ENCODE data around the gene TCP1. TPM values are rescaled to one million over a fixed set of nuclear protein-coding genes. Genes with fewer than 3 reads are reported as not detected.

The TCP1 gene
- total and polyA plus RNA-seq, 2 of the 8 experiments (the other 6 are each of a cell fraction or from before 2014, with no cell fraction given) = 117 to 348 TPM

GRCh38 chr6:159746759-159747158 lies 42.6 kb downstream of the TCP1 start:
- TF ChIP-seq ASH2L (IDR thresholded peaks at IDR 0.05; ENCODE audit: low read length) (no peak), KDM5A (IDR thresholded peaks at IDR 0.05; ENCODE audit: low read length) (no peak), ATF3 (IDR thresholded peaks at IDR 0.05; ENCODE audit: insufficient read depth, low read depth, low read length) (no peak)
- H3K56ac ChIP-seq (replicated peaks; ENCODE audit: insufficient read length, low read depth, low read length) = no peak overlapping the region
- H3K9ac ChIP-seq (replicated peaks in 1 of 4; ENCODE audit: extremely low read depth in 1 of 4, low read depth in 3 of 4, low read length in 3 of 4) = no peak overlapping the region
- ChIA-PET CTCF (ENCODE audit: partially characterized antibody) (interaction anchor here (1.9 kb wide), 1 partner anchor 9 kb away, joined by 4 read pairs; no protein-coding TSS in a partner anchor), POLR2A (ENCODE audit: partially characterized antibody) (interaction anchor here (1.4 to 2.0 kb wide), 4 partner anchors 10 to 20 kb away, joined by 4 to 5 read pairs (median 4); partner anchors contain the start of gene WTAP)
- no peak overlapping the region for H3K18ac ChIP-seq (ENCODE audit: extremely low read depth, low read length)
- no peak overlapping the region for H4K91ac ChIP-seq (replicated peaks; ENCODE audit: insufficient read length, low read length)
- H3K27me3 ChIP-seq (replicated peaks in 1 of 4; ENCODE audit: control insufficient read depth in 3 of 4, extremely low read depth in 1 of 4, insufficient read depth in 3 of 4, low read length in 3 of 4) = no peaks in the 10 kb centered on the region
- no peak overlapping the region for H3K14ac ChIP-seq (ENCODE audit: insufficient read length)
- peaks cover 26 to 89% (median 78%) of the 10 kb centered on the region in 4 experiments for H3K36me3 ChIP-seq (ENCODE audit: control insufficient read depth in 2 of 4, insufficient read depth in 4 of 4, low read length in 3 of 4)
- H3K23me2 ChIP-seq (ENCODE audit: low read depth, low read length) = no peaks in the 10 kb centered on the region
- H4K5ac ChIP-seq (ENCODE audit: insufficient read length, low read depth, low read length) = no peak overlapping the region
- H3K4me3 ChIP-seq (ENCODE audit: extremely low read depth in 1 of 4, insufficient read depth in 2 of 4, low read depth in 3 of 4, low read length in 4 of 4) = no peak overlapping the region
- H3K27ac ChIP-seq (ENCODE audit: low read depth, low read length) = no peak overlapping the region
- H2BK20ac ChIP-seq (ENCODE audit: low read length) = no peak overlapping the region
- no peak overlapping the region for H2AFZ ChIP-seq (ENCODE audit: low read length)
- no peak overlapping the region for H2BK12ac ChIP-seq (ENCODE audit: low read depth, low read length)
- H2BK120ac ChIP-seq (replicated peaks; ENCODE audit: low read depth, low read length) = no peak overlapping the region
- H3K9me3 ChIP-seq (ENCODE audit: insufficient read depth in 2 of 2, low read depth in 1 of 2, low read length in 1 of 2) = no peaks in the 10 kb centered on the region
- FAIRE-seq = no peak
- no peak overlapping the region for H3K23ac ChIP-seq (ENCODE audit: insufficient read length)
- no peak for DNase-seq (ENCODE audit: low read depth in 1 of 2, low spot score in 2 of 2)
- 100% methylated on average over 1 of the region's 1 CpG; no CpG with 5 or more reads in 1 of the 2 experiments for WGBS, 2 experiments (ENCODE audit: extremely low coverage in 1 of 2, insufficient coverage in 1 of 2, insufficient read length in 1 of 2, insufficient replicate concordance in 2 of 2, low coverage in 1 of 2, low lambda C conversion rate in 2 of 2, missing lambda C conversion rate in 1 of 2)
- no peak overlapping the region for H2BK15ac ChIP-seq (ENCODE audit: low read length)
- no peaks in the 10 kb centered on the region; a peak in 1 of 7 replicates for H3K4me1 ChIP-seq (replicated peaks in 1 of 4; ENCODE audit: control insufficient read depth in 3 of 4, insufficient read depth in 4 of 4, low read length in 3 of 4)
- H2AK5ac ChIP-seq (ENCODE audit: low read depth, low read length) = no peak overlapping the region
- no peak overlapping the region for H3K4me2 ChIP-seq (ENCODE audit: insufficient read depth in 1 of 2, low read depth in 2 of 2, low read length in 2 of 2)
- no peak overlapping the region for H4K8ac ChIP-seq (ENCODE audit: extremely low read depth, insufficient read depth, low read length)
- H2BK5ac ChIP-seq (ENCODE audit: low read depth, low read length) = no peak overlapping the region
- peaks cover 4 to 5% of the 10 kb centered on the region in 2 experiments for H4K20me1 ChIP-seq (replicated peaks in 1 of 2; ENCODE audit: control insufficient read depth in 1 of 2, insufficient read depth in 2 of 2, low read length in 2 of 2)
- peaks cover 0 to 41% of the 10 kb centered on the region in 2 experiments; a peak in 2 of 4 replicates for H3K79me2 ChIP-seq (ENCODE audit: control insufficient read depth in 1 of 2, insufficient read depth in 2 of 2, low read length in 2 of 2)
- H3K4ac ChIP-seq (replicated peaks; ENCODE audit: insufficient read length, low read depth, low read length) = no peak overlapping the region
- H3K79me1 ChIP-seq (ENCODE audit: low read depth, low read length) = no peaks in the 10 kb centered on the region
